Keratinocyte (primary cell): ENCODE data around the gene STK32C. TPM values are rescaled to one million over a fixed set of nuclear protein-coding genes. Genes with fewer than 3 reads are reported as not detected.

Experiments
- DNase-seq: peaks from one replicate; pipeline ENCODE4 v3.0.0-alpha.2; 2011; ENCODE audit warnings: low read depth, missing footprints, low spot score
- FAIRE-seq: peaks from 2 replicates; lab custom pipeline; 2011; peaks lifted over from hg19 to GRCh38; lab: Jason Lieb, UNC
- H2AFZ ChIP-seq: 2 replicates; pipeline ENCODE4 v1.6.0; 2012; ENCODE audit warnings: low read length, control low read depth, inconsistent platforms; ENCODE audit not compliant: control insufficient read depth
- H3K27ac ChIP-seq: 2 replicates; pipeline ENCODE4 v1.5.1; 2011; ENCODE audit warnings: low read length; ENCODE audit not compliant: control insufficient read depth, insufficient read depth
- H3K27me3 ChIP-seq: 3 replicates; pipeline ENCODE4 v1.6.0; 2011; ENCODE audit warnings: low read length; ENCODE audit not compliant: control insufficient read depth, insufficient read depth; ENCODE audit errors: extremely low read depth
- H3K36me3 ChIP-seq, 2 experiments: 2 replicates in 1 of 2; 3 replicates in 1 of 2; pipeline ENCODE4 v1.5.1; 2011; ENCODE audit warnings: low read length in 2 of 2, mild to moderate bottlenecking in 1 of 2; ENCODE audit not compliant: control insufficient read depth in 2 of 2, insufficient read depth in 2 of 2; ENCODE audit errors: extremely low read depth in 1 of 2
- H3K4me1 ChIP-seq: 3 replicates; pipeline ENCODE4 v1.5.1; 2011; ENCODE audit warnings: low read length; ENCODE audit not compliant: control insufficient read depth, insufficient read depth; ENCODE audit errors: extremely low read depth
- H3K4me2 ChIP-seq: 3 replicates; pipeline ENCODE4 v1.6.0; 2011; ENCODE audit warnings: low read depth, low read length; ENCODE audit not compliant: control insufficient read depth, insufficient read depth; ENCODE audit errors: extremely low read depth
- H3K4me3 ChIP-seq, 3 experiments: fragments of 200-600 bp in 1 of 3; sonication (generic) in 1 of 3; 2 replicates in 2 of 3; 3 replicates in 1 of 3; pipeline ENCODE4 v1.5.1; 2011 to 2016; ENCODE audit warnings: low read length in 3 of 3, mild to moderate bottlenecking in 3 of 3, control low read depth in 2 of 3, inconsistent platforms in 1 of 3, low read depth in 1 of 3, mixed read lengths in 1 of 3, mixed run types in 1 of 3, moderate library complexity in 1 of 3; ENCODE audit not compliant: control insufficient read depth in 2 of 3, insufficient read depth in 2 of 3; ENCODE audit errors: extremely low read depth in 1 of 3
- H3K79me2 ChIP-seq: 2 replicates; pipeline ENCODE4 v1.6.0; 2012; ENCODE audit warnings: low read length; ENCODE audit not compliant: control insufficient read depth, insufficient read depth
- H3K9ac ChIP-seq: 3 replicates; pipeline ENCODE4 v1.6.0; 2011; ENCODE audit warnings: low read length; ENCODE audit not compliant: control insufficient read depth, insufficient read depth; ENCODE audit errors: extremely low read depth
- H3K9me1 ChIP-seq: 3 replicates; pipeline ENCODE4 v1.6.0; 2011; ENCODE audit warnings: low read length; ENCODE audit not compliant: control insufficient read depth, insufficient read depth; ENCODE audit errors: extremely low read depth
- H3K9me3 ChIP-seq: 2 replicates; pipeline ENCODE4 v1.5.1; 2012; ENCODE audit warnings: low read depth, low read length; ENCODE audit not compliant: control insufficient read depth
- H4K20me1 ChIP-seq: 3 replicates; pipeline ENCODE4 v1.6.0; 2011; ENCODE audit warnings: low read length; ENCODE audit not compliant: control insufficient read depth, insufficient read depth; ENCODE audit errors: extremely low read depth
- CTCF ChIP-seq, 3 experiments: IDR thresholded peaks in 1 of 3; conservative IDR thresholded peaks in 1 of 3; optimal IDR thresholded peaks in 1 of 3; 2 replicates in 2 of 3; 3 replicates in 1 of 3; pipeline versions ENCODE3 to v1.5.1; 2011; ENCODE audit warnings: low read length in 3 of 3, mild to moderate bottlenecking in 3 of 3, moderate library complexity in 2 of 3, control low read depth in 1 of 3, inconsistent platforms in 1 of 3; ENCODE audit not compliant: insufficient read depth in 2 of 3; ENCODE audit errors: extremely low read depth in 1 of 3
- EZH2 ChIP-seq: IDR thresholded peaks from one replicate; pipeline ENCODE4 v1.6.1; 2012; ENCODE audit warnings: inconsistent platforms, mild to moderate bottlenecking, low read length, moderate library complexity
- dilution Hi-C: fragments of 300-500 bp; cut with MboI; formaldehyde crosslinking; loops from one replicate; pipeline ENCODE4 v1.7.0; 2020; ENCODE audit warnings: low sequenced_read_pairs; ENCODE audit not compliant: extremely low pct_ligation_motif_present
- polyA plus RNA-seq, 5 experiments: library from polyadenylated mRNA; depleted of rRNA in 3 of 5; stranded (reverse) in 3 of 5; stranded (forward) in 1 of 5; unstranded in 1 of 5; fragments of >200 nt; gene quantifications; 1 replicate in 1 of 5; 2 replicates in 3 of 5; 3 replicates in 1 of 5; pipeline versions ENCODE4 v1.2.1 to v1.2.3, GENCODE V29; 2011 to 2012; ENCODE audit warnings: missing spikeins in 2 of 5, low read depth in 1 of 5, low replicate concordance in 1 of 5

STK32C gene
- polyA plus RNA-seq, 1 donor (not counting 4 experiments of a cell fraction or from before 2014, with no cell fraction given): 4.1 TPM

- Histone ChIP-seq H3K9me1 (no peaks in the 10 kb centered on the region), H4K20me1 (no peaks in the 10 kb centered on the region), H3K36me3 (no peaks in the 10 kb centered on the region), H3K4me2 (no peak overlapping the region), H3K79me2 (no peaks in the 10 kb centered on the region), H3K27ac (no peak overlapping the region), H3K4me3 (no peak overlapping the region), H3K27me3 (no peaks in the 10 kb centered on the region), H3K4me1 (no peaks in the 10 kb centered on the region), H3K9ac (no peak overlapping the region), H2AFZ (no peak overlapping the region), H3K9me3 (no peaks in the 10 kb centered on the region)
- dilution Hi-C loops: no loop called here
- TF ChIP-seq EZH2: no peak
- no peak for DNase-seq
- no peak for FAIRE-seq
Observed at GRCh38 chr10:132291826-132292225, 15.9 kb downstream of the STK32C start.

- Histone ChIP-seq H3K36me3 (no peaks in the 10 kb centered on the region), H3K4me1 (no peaks in the 10 kb centered on the region), H2AFZ (no peak overlapping the region), H3K27me3 (no peaks in the 10 kb centered on the region), H3K4me3 (no peak overlapping the region), H3K9ac (no peak overlapping the region), H3K27ac (no peak overlapping the region), H4K20me1 (no peaks in the 10 kb centered on the region), H3K9me1 (no peaks in the 10 kb centered on the region), H3K79me2 (no peaks in the 10 kb centered on the region), H3K9me3 (no peaks in the 10 kb centered on the region), H3K4me2 (no peak overlapping the region)
- no peak for FAIRE-seq
- TF ChIP-seq CTCF (optimal IDR thresholded peaks at IDR 0.05 in 1 of 3, IDR thresholded peaks at IDR 0.05 in 1 of 3, conservative IDR thresholded peaks at IDR 0.05 in 1 of 3; ENCODE audit: extremely low read depth in 1 of 3, insufficient read depth in 2 of 3, low read length in 3 of 3) (no peak), EZH2 (no peak)
- DNase-seq: no peak
- dilution Hi-C loops: no loop called here
Observed at GRCh38 chr10:132290631-132291030, 17.1 kb downstream of the STK32C start.

- Histone ChIP-seq H3K79me2 (no peaks in the 10 kb centered on the region), H3K4me2 (no peak overlapping the region), H2AFZ (no peak overlapping the region), H3K4me3 (no peak overlapping the region), H3K4me1 (no peaks in the 10 kb centered on the region), H3K27me3 (no peaks in the 10 kb centered on the region), H3K27ac (no peak overlapping the region), H3K36me3 (no peaks in the 10 kb centered on the region), H3K9ac (no peak overlapping the region), H4K20me1 (no peaks in the 10 kb centered on the region), H3K9me3 (no peaks in the 10 kb centered on the region), H3K9me1 (no peaks in the 10 kb centered on the region)
- DNase-seq (no peak), FAIRE-seq (no peak)
- TF ChIP-seq EZH2 (no peak), CTCF (optimal IDR thresholded peaks at IDR 0.05 in 1 of 3, IDR thresholded peaks at IDR 0.05 in 1 of 3, conservative IDR thresholded peaks at IDR 0.05 in 1 of 3; ENCODE audit: extremely low read depth in 1 of 3, insufficient read depth in 2 of 3, low read length in 3 of 3) (no peak)
- dilution Hi-C loops: no loop called here
Observed at GRCh38 chr10:132289439-132289838, 18.3 kb downstream of the STK32C start.
